K562 (cell line): Measurements from ENCODE around the gene TEAD4. TPM values are rescaled to one million over a fixed set of nuclear protein-coding genes. Genes with fewer than 3 reads are reported as not detected.

Experiments
- GABPA ChIP-seq: fragments of 200-800 bp; sonication (Bioruptor generic); conservative IDR thresholded peaks from 2 replicates; pipeline ENCODE4 v1.6.1; 2016; ENCODE audit warnings: low read depth, missing genetic modification characterization, missing compliant biosample characterization
- HNRNPLL ChIP-seq: fragments of 200-400 bp; formaldehyde crosslinking; IDR thresholded peaks from 2 replicates; pipeline ENCODE4 v1.6.1; 2017; ENCODE audit warnings: low read length, low read depth, mild to moderate bottlenecking; ENCODE audit not compliant: poor library complexity, severe bottlenecking
- KLF16 ChIP-seq: IDR thresholded peaks from 2 replicates; pipeline ENCODE4 v1.6.1; 2016; ENCODE audit warnings: antibody characterized with exemption
- NCOA4 ChIP-seq: fragments of 450-650 bp; IDR thresholded peaks from 2 replicates; pipeline ENCODE4 v1.6.1; 2018; ENCODE audit warnings: mild to moderate bottlenecking; ENCODE audit not compliant: partially characterized antibody
- SMAD4 ChIP-seq: fragments of 250-450 bp; sonication (Bioruptor Pico); conservative IDR thresholded peaks from 2 replicates; pipeline ENCODE4 v1.8.0; 2021; ENCODE audit warnings: inconsistent platforms, mild to moderate bottlenecking, moderate library complexity
- TAF1 ChIP-seq: IDR thresholded peaks from 2 replicates; pipeline ENCODE4 v1.6.1; 2011; ENCODE audit warnings: mild to moderate bottlenecking, low read length, moderate library complexity; ENCODE audit not compliant: insufficient read depth, control insufficient read depth, severe bottlenecking; ENCODE audit errors: extremely low read depth
- TAF7 ChIP-seq: fragments of 450-650 bp; IDR thresholded peaks from 2 replicates; pipeline ENCODE4 v1.6.1; 2016; ENCODE audit warnings: missing genetic modification characterization, missing compliant biosample characterization
- U2AF2 ChIP-seq: fragments of 200-400 bp; formaldehyde crosslinking; optimal IDR thresholded peaks from 2 replicates; pipeline ENCODE3; 2017; ENCODE audit warnings: low read depth, mild to moderate bottlenecking, low read length
- ZBED1 ChIP-seq: IDR thresholded peaks from 2 replicates; pipeline ENCODE4 v1.6.1; 2014
- ZBTB17 ChIP-seq: fragments of 450-650 bp; formaldehyde crosslinking; IDR thresholded peaks from 2 replicates; pipeline ENCODE4 v1.4.0; 2020; ENCODE audit warnings: mild to moderate bottlenecking
- ZNF197 ChIP-seq: fragments of 200-800 bp; sonication (Bioruptor generic); IDR thresholded peaks from 2 replicates; pipeline ENCODE4 v1.6.1; 2016; ENCODE audit warnings: low read depth, missing genetic modification characterization, missing compliant biosample characterization
- ZNF224 ChIP-seq: sonication (generic); formaldehyde crosslinking; IDR thresholded peaks from 2 replicates; pipeline ENCODE4 v1.8.0; 2022; ENCODE audit warnings: mild to moderate bottlenecking, missing genetic modification reagents
- ZNF232 ChIP-seq: sonication (generic); formaldehyde crosslinking; IDR thresholded peaks from 2 replicates; pipeline ENCODE4 v1.8.0; 2022; ENCODE audit warnings: mild to moderate bottlenecking, missing genetic modification reagents
- ZNF253 ChIP-seq: fragments of 250-450 bp; sonication (Bioruptor Pico); conservative IDR thresholded peaks from 2 replicates; pipeline ENCODE4 v1.6.1; 2021; ENCODE audit warnings: mild to moderate bottlenecking
- ZNF507 ChIP-seq: conservative IDR thresholded peaks from 2 replicates; pipeline ENCODE4 v1.6.1; 2017; ENCODE audit warnings: missing genetic modification characterization, missing compliant biosample characterization
- ZNF668 ChIP-seq: fragments of 250-450 bp; sonication (Bioruptor Pico); IDR thresholded peaks from 2 replicates; pipeline ENCODE4 v1.8.0; 2022; ENCODE audit warnings: mild to moderate bottlenecking, inconsistent platforms
- polyA plus RNA-seq, 8 experiments: library from polyadenylated mRNA; depleted of rRNA in 4 of 8; stranded (reverse) in 5 of 8; unstranded in 3 of 8; fragments of >200 nt; fragmentation: Nextera tagmentation in 2 of 8; fragmentation: Illumina TruSeq in 1 of 8; extraction: Ambion mirVana in 2 of 8; extraction: Trizol in 1 of 8; gene quantifications; 2 replicates each; pipeline versions ENCODE4 v1.2.1 to v1.2.3, GENCODE V29; 2011 to 2014; ENCODE audit warnings: inconsistent platforms in 1 of 8, missing spikeins in 1 of 8
- total RNA-seq, 7 experiments: library from RNA; depleted of rRNA in 6 of 7; stranded (reverse); fragments of >200 nt in 6 of 7; fragmentation: Illumina TruSeq in 2 of 7; extraction: Trizol in 2 of 7; gene quantifications; 2 replicates each; pipeline versions ENCODE4 v1.2.1 to v1.2.3, GENCODE V29; 2011 to 2021; ENCODE audit warnings: low replicate concordance in 1 of 7
- TF ChIP-seq, protein P1 (sequence below), 2 experiments: fragments of 450-650 bp in 1 of 2; sonication (generic) in 1 of 2; formaldehyde crosslinking; conservative IDR thresholded peaks; 2 replicates each; pipeline versions ENCODE4 v1.4.0 to v1.8.1; 2020 to 2022; ENCODE audit warnings: mild to moderate bottlenecking in 1 of 2, missing genetic modification reagents in 1 of 2
- TF ChIP-seq, protein P2 (sequence below): fragments of 450-650 bp; conservative IDR thresholded peaks from 2 replicates; pipeline ENCODE4 v1.6.1; 2016; ENCODE audit warnings: missing genetic modification characterization, low read depth, mild to moderate bottlenecking, missing compliant biosample characterization, moderate library complexity
- TF ChIP-seq, protein P3 (sequence below): fragments of 450-650 bp; IDR thresholded peaks from 2 replicates; pipeline ENCODE4 v1.6.1; 2017; ENCODE audit warnings: antibody characterized with exemption, mild to moderate bottlenecking
- TF ChIP-seq, protein P4 (sequence below): fragments of 250-450 bp; sonication (Bioruptor Pico); IDR thresholded peaks from 2 replicates; pipeline ENCODE4 v1.8.0; 2021; ENCODE audit warnings: borderline replicate concordance, mild to moderate bottlenecking, moderate library complexity; ENCODE audit not compliant: poor library complexity, severe bottlenecking
- TF ChIP-seq, protein P5 (sequence below), 2 experiments: fragments of 200-800 bp in 1 of 2; sonication (Bioruptor generic) in 1 of 2; sonication (generic) in 1 of 2; formaldehyde crosslinking in 1 of 2; IDR thresholded peaks in 1 of 2; conservative IDR thresholded peaks in 1 of 2; 2 replicates each; pipeline versions ENCODE4 v1.5.0 to v1.6.1; 2016 to 2020; ENCODE audit warnings: missing compliant biosample characterization in 1 of 2, missing genetic modification characterization in 1 of 2, missing genetic modification reagents in 1 of 2

The TEAD4 gene
- total and polyA plus RNA-seq, 9 of the 15 experiments (the other 6 are each of a cell fraction or from before 2014, with no cell fraction given) = 0.82 to 40.0 (median 17.0) TPM

DNA sequence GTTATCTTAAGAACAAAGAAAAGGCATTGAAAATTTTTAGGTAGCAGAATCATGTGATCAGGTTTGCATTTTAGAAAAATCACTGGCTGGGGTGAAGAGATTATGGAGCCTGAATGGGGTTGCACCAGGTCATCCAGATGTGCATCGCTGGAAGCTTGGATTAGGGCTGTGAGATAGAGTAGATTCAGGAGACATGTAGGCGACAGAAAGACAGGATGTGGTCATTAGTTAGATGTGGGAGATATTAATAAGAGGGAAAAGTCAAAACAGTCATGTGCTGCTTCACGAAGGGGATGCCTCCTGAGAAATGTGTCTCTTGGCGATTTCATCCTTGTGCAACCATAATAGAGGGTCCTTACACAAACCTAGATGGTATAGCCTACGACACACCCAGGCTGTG, 25.1 kb downstream of the TEAD4 start (continued):
- TF ChIP-seq, protein P1, sequence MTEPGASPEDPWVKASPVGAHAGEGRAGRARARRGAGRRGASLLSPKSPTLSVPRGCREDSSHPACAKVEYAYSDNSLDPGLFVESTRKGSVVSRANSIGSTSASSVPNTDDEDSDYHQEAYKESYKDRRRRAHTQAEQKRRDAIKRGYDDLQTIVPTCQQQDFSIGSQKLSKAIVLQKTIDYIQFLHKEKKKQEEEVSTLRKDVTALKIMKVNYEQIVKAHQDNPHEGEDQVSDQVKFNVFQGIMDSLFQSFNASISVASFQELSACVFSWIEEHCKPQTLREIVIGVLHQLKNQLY (CRISPR knock-in tag; conservative IDR thresholded peaks at IDR 0.05) = no peak
- no peak for TF ChIP-seq ZNF253 (CRISPR knock-in tag)
- TF ChIP-seq, protein P2, sequence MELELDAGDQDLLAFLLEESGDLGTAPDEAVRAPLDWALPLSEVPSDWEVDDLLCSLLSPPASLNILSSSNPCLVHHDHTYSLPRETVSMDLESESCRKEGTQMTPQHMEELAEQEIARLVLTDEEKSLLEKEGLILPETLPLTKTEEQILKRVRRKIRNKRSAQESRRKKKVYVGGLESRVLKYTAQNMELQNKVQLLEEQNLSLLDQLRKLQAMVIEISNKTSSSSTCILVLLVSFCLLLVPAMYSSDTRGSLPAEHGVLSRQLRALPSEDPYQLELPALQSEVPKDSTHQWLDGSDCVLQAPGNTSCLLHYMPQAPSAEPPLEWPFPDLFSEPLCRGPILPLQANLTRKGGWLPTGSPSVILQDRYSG = no peak
- TF ChIP-seq ZNF224 = no peak
- no peak for TF ChIP-seq ZNF197 (CRISPR knock-in tag)
- TF ChIP-seq KLF16 = 0 out of 2 replicates have a peak, but pooled peaks have one; percentile 43
- TF ChIP-seq, protein P3, sequence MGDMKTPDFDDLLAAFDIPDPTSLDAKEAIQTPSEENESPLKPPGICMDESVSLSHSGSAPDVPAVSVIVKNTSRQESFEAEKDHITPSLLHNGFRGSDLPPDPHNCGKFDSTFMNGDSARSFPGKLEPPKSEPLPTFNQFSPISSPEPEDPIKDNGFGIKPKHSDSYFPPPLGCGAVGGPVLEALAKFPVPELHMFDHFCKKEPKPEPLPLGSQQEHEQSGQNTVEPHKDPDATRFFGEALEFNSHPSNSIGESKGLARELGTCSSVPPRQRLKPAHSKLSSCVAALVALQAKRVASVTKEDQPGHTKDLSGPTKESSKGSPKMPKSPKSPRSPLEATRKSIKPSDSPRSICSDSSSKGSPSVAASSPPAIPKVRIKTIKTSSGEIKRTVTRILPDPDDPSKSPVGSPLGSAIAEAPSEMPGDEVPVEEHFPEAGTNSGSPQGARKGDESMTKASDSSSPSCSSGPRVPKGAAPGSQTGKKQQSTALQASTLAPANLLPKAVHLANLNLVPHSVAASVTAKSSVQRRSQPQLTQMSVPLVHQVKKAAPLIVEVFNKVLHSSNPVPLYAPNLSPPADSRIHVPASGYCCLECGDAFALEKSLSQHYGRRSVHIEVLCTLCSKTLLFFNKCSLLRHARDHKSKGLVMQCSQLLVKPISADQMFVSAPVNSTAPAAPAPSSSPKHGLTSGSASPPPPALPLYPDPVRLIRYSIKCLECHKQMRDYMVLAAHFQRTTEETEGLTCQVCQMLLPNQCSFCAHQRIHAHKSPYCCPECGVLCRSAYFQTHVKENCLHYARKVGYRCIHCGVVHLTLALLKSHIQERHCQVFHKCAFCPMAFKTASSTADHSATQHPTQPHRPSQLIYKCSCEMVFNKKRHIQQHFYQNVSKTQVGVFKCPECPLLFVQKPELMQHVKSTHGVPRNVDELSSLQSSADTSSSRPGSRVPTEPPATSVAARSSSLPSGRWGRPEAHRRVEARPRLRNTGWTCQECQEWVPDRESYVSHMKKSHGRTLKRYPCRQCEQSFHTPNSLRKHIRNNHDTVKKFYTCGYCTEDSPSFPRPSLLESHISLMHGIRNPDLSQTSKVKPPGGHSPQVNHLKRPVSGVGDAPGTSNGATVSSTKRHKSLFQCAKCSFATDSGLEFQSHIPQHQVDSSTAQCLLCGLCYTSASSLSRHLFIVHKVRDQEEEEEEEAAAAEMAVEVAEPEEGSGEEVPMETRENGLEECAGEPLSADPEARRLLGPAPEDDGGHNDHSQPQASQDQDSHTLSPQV = no peak
- peak; percentile 42; the same call in 1 of the 2 replicates for TF ChIP-seq SMAD4 (CRISPR knock-in tag)
- no peak for TF ChIP-seq TAF7
- TF ChIP-seq, protein P4, sequence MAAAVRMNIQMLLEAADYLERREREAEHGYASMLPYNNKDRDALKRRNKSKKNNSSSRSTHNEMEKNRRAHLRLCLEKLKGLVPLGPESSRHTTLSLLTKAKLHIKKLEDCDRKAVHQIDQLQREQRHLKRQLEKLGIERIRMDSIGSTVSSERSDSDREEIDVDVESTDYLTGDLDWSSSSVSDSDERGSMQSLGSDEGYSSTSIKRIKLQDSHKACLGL (CRISPR knock-in tag) = no peak
- TF ChIP-seq ZBTB17 (CRISPR knock-in tag) = no peak
- no peak for TF ChIP-seq ZNF232 (CRISPR knock-in tag)
- TF ChIP-seq NCOA4 = no peak
- no peak for TF ChIP-seq ZNF507
- no peak for TF ChIP-seq U2AF2
- no peak for TF ChIP-seq HNRNPLL
- TF ChIP-seq GABPA (tag) = peak; percentile 53
- TF ChIP-seq, protein P5, sequence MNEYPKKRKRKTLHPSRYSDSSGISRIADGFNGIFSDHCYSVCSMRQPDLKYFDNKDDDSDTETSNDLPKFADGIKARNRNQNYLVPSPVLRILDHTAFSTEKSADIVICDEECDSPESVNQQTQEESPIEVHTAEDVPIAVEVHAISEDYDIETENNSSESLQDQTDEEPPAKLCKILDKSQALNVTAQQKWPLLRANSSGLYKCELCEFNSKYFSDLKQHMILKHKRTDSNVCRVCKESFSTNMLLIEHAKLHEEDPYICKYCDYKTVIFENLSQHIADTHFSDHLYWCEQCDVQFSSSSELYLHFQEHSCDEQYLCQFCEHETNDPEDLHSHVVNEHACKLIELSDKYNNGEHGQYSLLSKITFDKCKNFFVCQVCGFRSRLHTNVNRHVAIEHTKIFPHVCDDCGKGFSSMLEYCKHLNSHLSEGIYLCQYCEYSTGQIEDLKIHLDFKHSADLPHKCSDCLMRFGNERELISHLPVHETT (CRISPR knock-in tag; conservative IDR thresholded peaks at IDR 0.05 in 1 of 2, IDR thresholded peaks at IDR 0.05 in 1 of 2) = 0 out of 4 replicates have a peak, but pooled peaks of 1 of the 2 experiments have one; percentile 32
- no peak for TF ChIP-seq ZNF668 (CRISPR knock-in tag)
- no peak for TF ChIP-seq ZBED1
- no peak for TF ChIP-seq TAF1
